Measurements from ENCODE around the gene LILRB5. TPM values are rescaled to one million over a fixed set of nuclear protein-coding genes. Genes with fewer than 3 reads are reported as not detected.
"Not testable (repeated sequence)": the region's sequence is repeated elsewhere in the genome, so short reads cannot be mapped to it uniquely, and the experiment has no call there.

Gene LILRB5
- total RNA-seq, 4 donors from 2014 or later, result 6.1 to 17.6 (median 9.7) TPM

DNA sequence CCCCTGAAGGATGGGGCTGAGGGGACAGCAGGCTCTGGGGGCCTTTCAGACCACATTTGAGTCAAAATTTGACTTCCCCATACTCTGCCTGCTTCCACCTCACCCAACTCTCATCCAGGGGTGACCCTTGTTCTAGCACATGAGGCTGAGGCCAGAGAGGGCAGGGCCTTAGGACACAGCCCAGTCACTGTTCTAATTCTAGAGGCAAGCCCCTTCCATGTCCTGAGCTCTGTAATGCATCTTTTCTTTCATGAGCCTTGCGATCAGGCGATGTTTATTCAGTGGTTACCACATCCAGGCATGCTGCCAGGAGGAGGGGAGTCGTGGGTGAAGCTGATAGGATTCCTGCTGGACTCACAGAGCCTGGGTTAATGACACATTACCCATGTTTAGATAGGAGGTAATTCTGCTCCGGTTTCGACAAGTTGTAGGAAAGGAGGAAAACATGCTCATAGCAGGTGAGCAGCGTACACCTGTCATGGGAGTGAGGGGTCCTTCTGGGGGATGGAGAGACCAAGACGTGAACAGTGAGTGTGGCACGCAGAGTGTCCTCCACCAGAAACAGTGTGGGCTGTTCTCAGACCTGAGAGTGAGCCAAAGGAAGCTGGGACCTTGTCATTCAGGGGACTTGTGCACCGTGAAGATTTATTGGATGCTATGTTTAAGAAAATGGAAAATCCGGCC lies 47.1 kb downstream of the LILRB5 start:
- Histone ChIP-seq H3K27me3 (no peaks in the 10 kb centered on the region), H3K36me3 (peaks cover 0 to 32% (median 0%) of the 10 kb centered on the region in 3 donors), H3K4me1 (peaks cover 10 to 50% (median 19%) of the 10 kb centered on the region in 4 donors), H3K27ac (peak overlapping the region; percentile 70 to 87 (median 76)), H3K4me3 (peak overlapping the region in 1 of 4 donors; percentile 38), H3K9me3 (no peaks in the 10 kb centered on the region)
- TF ChIP-seq, protein P1, sequence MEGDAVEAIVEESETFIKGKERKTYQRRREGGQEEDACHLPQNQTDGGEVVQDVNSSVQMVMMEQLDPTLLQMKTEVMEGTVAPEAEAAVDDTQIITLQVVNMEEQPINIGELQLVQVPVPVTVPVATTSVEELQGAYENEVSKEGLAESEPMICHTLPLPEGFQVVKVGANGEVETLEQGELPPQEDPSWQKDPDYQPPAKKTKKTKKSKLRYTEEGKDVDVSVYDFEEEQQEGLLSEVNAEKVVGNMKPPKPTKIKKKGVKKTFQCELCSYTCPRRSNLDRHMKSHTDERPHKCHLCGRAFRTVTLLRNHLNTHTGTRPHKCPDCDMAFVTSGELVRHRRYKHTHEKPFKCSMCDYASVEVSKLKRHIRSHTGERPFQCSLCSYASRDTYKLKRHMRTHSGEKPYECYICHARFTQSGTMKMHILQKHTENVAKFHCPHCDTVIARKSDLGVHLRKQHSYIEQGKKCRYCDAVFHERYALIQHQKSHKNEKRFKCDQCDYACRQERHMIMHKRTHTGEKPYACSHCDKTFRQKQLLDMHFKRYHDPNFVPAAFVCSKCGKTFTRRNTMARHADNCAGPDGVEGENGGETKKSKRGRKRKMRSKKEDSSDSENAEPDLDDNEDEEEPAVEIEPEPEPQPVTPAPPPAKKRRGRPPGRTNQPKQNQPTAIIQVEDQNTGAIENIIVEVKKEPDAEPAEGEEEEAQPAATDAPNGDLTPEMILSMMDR (IDR thresholded peaks at IDR 0.05), result no peak
- TF ChIP-seq POLR2A (IDR thresholded peaks at IDR 0.05), result peak; percentile 6 to 60
- peak; percentile 56 to 92 (median 81) for DNase-seq

DNA sequence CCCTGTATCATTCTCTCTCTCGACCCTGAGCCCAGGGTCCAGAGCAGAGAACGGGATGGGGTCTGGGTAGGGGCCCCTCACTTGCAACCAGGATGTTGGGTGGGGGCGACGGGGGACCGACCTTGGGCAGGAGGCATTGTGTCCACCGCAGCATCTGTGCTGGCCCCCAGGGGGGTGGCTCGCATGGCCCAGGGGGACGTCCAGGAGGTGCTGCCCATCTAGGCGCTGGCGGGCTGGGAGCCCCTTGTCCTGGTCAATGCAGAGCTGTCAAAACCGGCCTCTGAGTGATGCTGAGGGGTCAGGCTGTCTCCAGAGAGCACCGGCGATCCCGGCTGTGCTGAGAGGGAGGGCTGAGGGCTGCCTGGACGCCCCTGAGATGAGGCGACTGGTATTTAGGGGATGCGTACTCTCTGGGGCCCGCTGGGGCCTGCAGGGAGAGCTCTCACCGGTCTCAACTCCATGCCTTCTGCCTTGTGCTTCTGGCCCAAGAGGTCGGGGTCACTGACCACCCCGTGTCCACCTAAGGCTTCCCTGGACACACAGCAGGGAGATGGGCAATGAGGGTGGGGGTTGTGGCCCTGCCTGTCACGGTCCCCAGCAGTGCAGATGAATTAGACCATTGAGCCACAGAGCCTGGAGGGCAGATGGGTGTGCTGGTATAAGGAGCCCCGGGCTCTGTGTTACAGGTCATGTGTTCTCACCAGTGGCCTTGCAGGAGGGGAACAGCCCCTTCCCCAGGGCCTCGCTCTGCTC lies 47.8 kb downstream of the LILRB5 start:
- Histone ChIP-seq H3K9me3 (no peaks in the 10 kb centered on the region), H3K36me3 (peaks cover 0 to 39% (median 0%) of the 10 kb centered on the region in 3 donors), H3K27ac (peak overlapping the region; percentile 70 to 87 (median 76)), H3K4me3 (no peak overlapping the region), H3K27me3 (no peaks in the 10 kb centered on the region), H3K4me1 (peaks cover 10 to 57% (median 19%) of the 10 kb centered on the region in 4 donors)
- no peak for TF ChIP-seq POLR2A (IDR thresholded peaks at IDR 0.05)
- TF ChIP-seq, protein P1 (IDR thresholded peaks at IDR 0.05), result no peak
- no peak for DNase-seq

DNA sequence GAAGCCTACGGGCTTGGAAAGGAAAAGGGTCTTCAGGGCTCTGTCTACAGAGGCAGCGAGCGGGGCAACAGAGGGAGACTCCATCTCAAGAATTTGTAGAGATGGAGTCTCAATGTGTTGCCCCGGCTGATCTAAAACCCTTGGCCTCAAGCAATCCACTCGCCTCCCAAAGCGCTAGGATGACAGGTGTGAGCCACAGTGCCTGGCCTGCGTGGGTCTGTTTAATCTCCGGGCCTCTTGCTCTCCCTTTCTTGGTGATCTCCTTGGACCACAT lies 48.4 kb downstream of the LILRB5 start:
- H3K4me1 ChIP-seq, result peaks cover 10 to 63% (median 19%) of the 10 kb centered on the region in 4 donors
- no peak overlapping the region for H3K4me3 ChIP-seq

GRCh38 chr19:54207983-54208783 lies 48.9 kb downstream of the LILRB5 start:
- Histone ChIP-seq H3K27ac (peak overlapping the region; percentile 70 to 87 (median 76)), H3K36me3 (peaks cover 0 to 49% (median 0%) of the 10 kb centered on the region in 3 donors), H3K9me3 (no peaks in the 10 kb centered on the region), H3K4me1 (peaks cover 10 to 68% (median 22%) of the 10 kb centered on the region in 4 donors), H3K27me3 (no peaks in the 10 kb centered on the region), H3K4me3 (no peak overlapping the region)
- TF ChIP-seq POLR2A (IDR thresholded peaks at IDR 0.05), result no peak
- TF ChIP-seq, protein P1 (IDR thresholded peaks at IDR 0.05), result no peak
- peak in 2 of 3 donors; percentile 62 to 82 for DNase-seq

More for the DNA sequence above, 48.4 kb downstream of the LILRB5 start:
- H3K27ac ChIP-seq, result peak overlapping the region; percentile 70 to 87 (median 76)
- H3K36me3 ChIP-seq, result peaks cover 0 to 44% (median 0%) of the 10 kb centered on the region in 3 donors
- DNase-seq, result no peak
- H3K9me3 ChIP-seq, result no peaks in the 10 kb centered on the region
- H3K27me3 ChIP-seq, result no peaks in the 10 kb centered on the region
- TF ChIP-seq, protein P1 (IDR thresholded peaks at IDR 0.05), result no peak
- TF ChIP-seq POLR2A (IDR thresholded peaks at IDR 0.05), result no peak

DNA sequence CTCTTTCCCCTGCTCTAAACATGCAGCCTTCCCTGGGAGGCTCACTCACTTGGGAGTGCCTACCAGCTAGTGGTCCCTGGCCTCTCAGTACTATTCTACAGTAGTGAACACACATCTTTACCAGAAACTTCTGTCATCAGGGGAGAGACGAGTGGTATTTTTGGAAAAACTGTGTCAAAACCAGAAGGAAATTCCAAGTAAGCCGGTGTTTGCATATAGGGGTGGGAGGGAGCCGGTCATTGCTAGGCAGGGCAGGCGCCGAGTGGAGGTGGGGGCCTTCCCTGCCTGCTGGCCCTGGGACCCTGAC lies 49.4 kb downstream of the LILRB5 start:
- no peaks in the 10 kb centered on the region for H3K9me3 ChIP-seq
- TF ChIP-seq, protein P1 (IDR thresholded peaks at IDR 0.05), result no peak
- TF ChIP-seq POLR2A (IDR thresholded peaks at IDR 0.05), result no peak
- H3K4me1 ChIP-seq, result peaks cover 10 to 73% (median 26%) of the 10 kb centered on the region in 4 donors
- peaks cover 0 to 55% (median 0%) of the 10 kb centered on the region in 3 donors for H3K36me3 ChIP-seq
- DNase-seq, result no peak
- peak overlapping the region; percentile 32 to 87 (median 70) for H3K27ac ChIP-seq
- no peaks in the 10 kb centered on the region for H3K27me3 ChIP-seq
- H3K4me3 ChIP-seq, result no peak overlapping the region

GRCh38 chr19:54207193-54207592 lies 49.9 kb downstream of the LILRB5 start:
- not testable (repeated sequence) for H3K27me3 ChIP-seq, DNase-seq, H3K9me3 ChIP-seq
- Histone ChIP-seq H3K4me3 (peak overlapping the region in 1 of 4 donors; percentile 11), H3K27ac (peak overlapping the region; percentile 32 to 87 (median 70)), H3K4me1 (peaks cover 10 to 78% (median 28%) of the 10 kb centered on the region in 4 donors), H3K36me3 (peaks cover 0 to 59% (median 0%) of the 10 kb centered on the region in 3 donors)
